MM.1S (cell line): ENCODE results near the gene SPNS2.

Source experiments
- DNase-seq: peaks from one replicate; pipeline ENCODE4 v3.0.0-alpha.2; 2015
- H2AFZ ChIP-seq: fragments of 300-600 bp; sonication (generic); 2 replicates; pipeline ENCODE4 v1.6.0; 2016; ENCODE audit warnings: antibody characterized with exemption, low read length
- H3F3A ChIP-seq: fragments of 300-600 bp; sonication (generic); 2 replicates; pipeline ENCODE4 v1.6.1; 2016; ENCODE audit warnings: mild to moderate bottlenecking, antibody characterized with exemption, low read length, moderate library complexity, mixed read lengths; ENCODE audit not compliant: insufficient read depth
- H3K27ac ChIP-seq: fragments of 300-600 bp; sonication (generic); 2 replicates; pipeline ENCODE4 v1.5.1; 2016; ENCODE audit warnings: mild to moderate bottlenecking, low read length
- H3K27me3 ChIP-seq: fragments of 300-600 bp; sonication (generic); replicated peaks from 2 replicates; pipeline ENCODE4 v1.6.0; 2016; ENCODE audit warnings: low read length; ENCODE audit not compliant: insufficient read depth
- H3K36me3 ChIP-seq: fragments of 300-600 bp; sonication (generic); replicated peaks from 2 replicates; pipeline ENCODE4 v1.6.1; 2016; ENCODE audit warnings: mild to moderate bottlenecking, low read length, mixed read lengths; ENCODE audit not compliant: insufficient read depth
- H3K4me1 ChIP-seq: fragments of 300-600 bp; sonication (generic); 2 replicates; pipeline ENCODE4 v1.6.1; 2016; ENCODE audit warnings: low read length, mixed read lengths
- H3K4me2 ChIP-seq: fragments of 300-600 bp; sonication (generic); 2 replicates; pipeline ENCODE4 v1.6.0; 2016; ENCODE audit warnings: low read depth, low read length
- H3K4me3 ChIP-seq: fragments of 300-600 bp; sonication (generic); 2 replicates; pipeline ENCODE4 v1.5.1; 2016; ENCODE audit warnings: low read length, mixed read lengths
- H3K79me2 ChIP-seq: fragments of 300-600 bp; sonication (generic); 2 replicates; pipeline ENCODE4 v1.6.1; 2016; ENCODE audit warnings: mixed run types, low read length, mixed read lengths
- H3K9ac ChIP-seq: fragments of 300-600 bp; sonication (generic); 2 replicates; pipeline ENCODE4 v1.6.1; 2016; ENCODE audit warnings: low read length, mixed read lengths
- H3K9me2 ChIP-seq: fragments of 300-600 bp; sonication (generic); replicated peaks from 2 replicates; pipeline ENCODE4 v1.6.1; 2016; ENCODE audit warnings: mild to moderate bottlenecking, low read length, mixed read lengths; ENCODE audit not compliant: insufficient read depth
- H3K9me3 ChIP-seq: fragments of 300-600 bp; sonication (generic); replicated peaks from 2 replicates; pipeline ENCODE4 v1.6.1; 2016; ENCODE audit warnings: mild to moderate bottlenecking, low read length, mixed read lengths; ENCODE audit not compliant: insufficient read depth
- H4K20me1 ChIP-seq: fragments of 300-600 bp; sonication (generic); 2 replicates; pipeline ENCODE4 v1.6.1; 2016; ENCODE audit warnings: mild to moderate bottlenecking, low read length, moderate library complexity, mixed read lengths; ENCODE audit not compliant: insufficient read depth
- CTCF ChIP-seq: fragments of 300-600 bp; sonication (generic); IDR thresholded peaks from 2 replicates; pipeline ENCODE4 v1.5.1; 2016; ENCODE audit warnings: antibody characterized with exemption, low read length, mixed read lengths
- EZH2 ChIP-seq: fragments of 300-600 bp; sonication (generic); optimal IDR thresholded peaks from 2 replicates; pipeline ENCODE3; 2017; ENCODE audit warnings: low read depth, mild to moderate bottlenecking, antibody characterized with exemption, low read length, mixed read lengths
- EZH2phosphoT487 ChIP-seq: fragments of 300-600 bp; sonication (generic); IDR thresholded peaks from 2 replicates; pipeline ENCODE4 v1.6.1; 2018; ENCODE audit warnings: antibody characterized with exemption, low read length

Gene SPNS2

DNA sequence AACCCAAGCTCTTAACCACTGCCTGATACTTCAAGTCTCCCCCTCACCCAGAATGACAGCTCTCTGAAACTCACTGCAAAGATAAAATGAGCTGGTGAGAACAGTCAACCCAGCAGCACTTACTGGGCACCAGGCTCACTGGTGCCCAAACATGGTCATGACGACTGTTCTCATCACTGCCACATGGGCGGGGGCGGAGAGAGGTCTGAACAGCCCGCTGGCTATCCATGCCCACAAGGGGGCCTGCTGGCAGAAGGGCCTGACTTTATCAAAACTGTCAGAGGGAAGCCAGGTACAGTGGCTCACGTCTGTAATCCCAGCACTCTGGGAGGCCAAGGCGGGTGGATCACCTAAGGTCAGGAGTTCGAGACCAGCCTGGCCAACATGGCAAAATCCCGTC is 52.5 kb downstream of the SPNS2 start:
- peaks cover 47% of the 10 kb centered on the region for H3K79me2 ChIP-seq
- no peaks in the 10 kb centered on the region for H4K20me1 ChIP-seq
- no peak overlapping the region for H3K9ac ChIP-seq
- no peak overlapping the region for H3K27ac ChIP-seq
- TF ChIP-seq EZH2 (no peak), CTCF (no peak), EZH2phosphoT487 (no peak)
- H3K36me3 ChIP-seq = peaks cover 6% of the 10 kb centered on the region; the same call in 1 of the 2 replicates
- peaks cover 4% of the 10 kb centered on the region; the same call in 1 of the 2 replicates for H3F3A ChIP-seq
- H3K4me1 ChIP-seq = peaks cover 12% of the 10 kb centered on the region
- H3K27me3 ChIP-seq = no peaks in the 10 kb centered on the region
- no peak overlapping the region for H3K4me2 ChIP-seq
- H3K4me3 ChIP-seq = no peak overlapping the region
- no peak overlapping the region for H2AFZ ChIP-seq
- DNase-seq = no peak
- H3K9me3 ChIP-seq = no peaks in the 10 kb centered on the region
- H3K9me2 ChIP-seq = no peaks in the 10 kb centered on the region

DNA sequence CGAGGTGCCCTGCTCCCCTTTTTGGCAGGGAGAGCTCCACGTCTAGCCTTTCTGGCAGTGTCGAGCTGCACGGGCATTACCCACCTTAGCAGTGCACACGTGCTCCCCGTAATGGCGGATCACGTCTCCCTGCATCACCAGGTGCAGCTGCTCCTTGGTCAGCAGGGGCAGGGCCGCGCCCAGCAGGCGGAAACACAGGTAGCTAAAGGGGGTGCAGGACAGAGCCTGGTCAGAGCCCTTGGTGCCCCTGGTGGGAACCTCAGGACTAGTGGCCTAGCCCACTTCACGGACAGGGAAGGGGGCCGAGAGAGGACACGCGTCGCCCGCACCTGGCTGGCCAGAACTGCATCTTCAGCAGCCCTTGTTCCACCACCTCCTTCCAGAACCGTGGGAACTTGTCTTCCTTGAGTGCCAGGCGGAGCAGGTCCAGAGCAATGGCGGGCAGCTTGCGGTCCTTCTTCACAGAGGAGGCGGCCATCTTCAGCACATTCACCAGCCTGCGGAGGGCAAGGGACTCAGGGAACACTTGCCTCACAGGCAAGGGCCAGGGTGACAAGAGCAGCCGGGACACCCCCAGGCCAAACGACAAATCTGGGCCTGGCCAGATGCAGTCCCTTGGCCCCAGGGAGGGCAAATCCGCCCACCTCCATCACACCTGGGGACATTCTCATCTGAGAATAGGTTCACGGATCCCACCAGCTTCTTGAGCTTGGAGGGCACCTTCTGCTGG is 53.3 kb downstream of the SPNS2 start:
- no peaks in the 10 kb centered on the region for H3K27me3 ChIP-seq
- no peaks in the 10 kb centered on the region for H4K20me1 ChIP-seq
- H3K27ac ChIP-seq = no peak overlapping the region
- H3F3A ChIP-seq = peaks cover 4% of the 10 kb centered on the region; the same call in 1 of the 2 replicates
- no peak overlapping the region for H3K4me3 ChIP-seq
- H3K79me2 ChIP-seq = peaks cover 47% of the 10 kb centered on the region
- H3K4me2 ChIP-seq = no peak overlapping the region
- H3K9ac ChIP-seq = no peak overlapping the region
- TF ChIP-seq EZH2phosphoT487 = no peak
- TF ChIP-seq CTCF = no peak
- no peak for TF ChIP-seq EZH2
- DNase-seq = no peak
- H3K36me3 ChIP-seq = peaks cover 6% of the 10 kb centered on the region; the same call in 1 of the 2 replicates
- H3K9me3 ChIP-seq = no peaks in the 10 kb centered on the region
- no peak overlapping the region for H2AFZ ChIP-seq
- H3K9me2 ChIP-seq = no peaks in the 10 kb centered on the region
- H3K4me1 ChIP-seq = peaks cover 17% of the 10 kb centered on the region

GRCh38 chr17:4553669-4554068 is 55.0 kb downstream of the SPNS2 start:
- Histone ChIP-seq H3K27me3 (no peaks in the 10 kb centered on the region), H3K79me2 (peaks cover 47% of the 10 kb centered on the region), H3F3A (peaks cover 4% of the 10 kb centered on the region; the same call in 1 of the 2 replicates), H3K9me3 (no peaks in the 10 kb centered on the region), H3K27ac (no peak overlapping the region), H3K36me3 (peaks cover 6% of the 10 kb centered on the region; the same call in 1 of the 2 replicates), H3K9me2 (no peaks in the 10 kb centered on the region), H3K9ac (peak overlapping the region; percentile 85; the same call in 1 of the 2 replicates), H3K4me3 (peak overlapping the region; percentile 93), H3K4me2 (peak overlapping the region; percentile 99), H4K20me1 (no peaks in the 10 kb centered on the region), H2AFZ (no peak overlapping the region), H3K4me1 (peaks cover 17% of the 10 kb centered on the region)
- peak; percentile 3 for DNase-seq
- no peak for TF ChIP-seq EZH2phosphoT487
- no peak for TF ChIP-seq CTCF
- no peak for TF ChIP-seq EZH2
